GM12891 (cell line): ENCODE measurements around the gene SLC44A4.
A peak's percentile ranks its signal among the peaks of the same experiment; 100 is the strongest.
"Not testable (repeated sequence)": the region's sequence is repeated elsewhere in the genome, so short reads cannot be mapped to it uniquely, and the experiment has no call there.

Experiments
- DNase-seq: peaks from one replicate; pipeline ENCODE4 v3.0.0; 2011; ENCODE audit warnings: low spot score; ENCODE audit not compliant: insufficient read length
- FAIRE-seq: peaks from 2 replicates; lab custom pipeline; 2011; peaks lifted over from hg19 to GRCh38; lab: Jason Lieb, UNC
- PAX5 ChIP-seq: IDR thresholded peaks from 2 replicates; pipeline ENCODE4 v1.6.1; 2011; ENCODE audit warnings: low read length, moderate library complexity, mild to moderate bottlenecking; ENCODE audit not compliant: insufficient read depth, severe bottlenecking
- POLR2A ChIP-seq: IDR thresholded peaks from 2 replicates; pipeline ENCODE4 v1.6.1; 2011; ENCODE audit warnings: low read depth, low read length, control low read depth
- POLR2AphosphoS5 ChIP-seq: IDR thresholded peaks from 2 replicates; pipeline ENCODE4 v1.6.1; 2011; ENCODE audit warnings: low read depth, low read length, control low read depth
- POU2F2 ChIP-seq: IDR thresholded peaks from 2 replicates; pipeline ENCODE4 v1.6.1; 2011; ENCODE audit warnings: low read depth, mild to moderate bottlenecking, control low read depth, low read length, moderate library complexity
- SPI1 ChIP-seq: IDR thresholded peaks from 2 replicates; pipeline ENCODE4 v1.6.1; 2011; ENCODE audit warnings: low read depth, low read length, control low read depth
- TAF1 ChIP-seq: IDR thresholded peaks from 2 replicates; pipeline ENCODE4 v1.6.1; 2011; ENCODE audit warnings: low read depth, low read length, control low read depth

SLC44A4 gene

GRCh38 chr6:31859923-31860322 is 18.9 kb downstream of the SLC44A4 start:
- no peak for TF ChIP-seq POLR2A
- 0 out of 2 replicates have a peak, but pooled peaks have one; percentile 23 for TF ChIP-seq POU2F2
- FAIRE-seq, result no peak
- DNase-seq, result no peak

DNA sequence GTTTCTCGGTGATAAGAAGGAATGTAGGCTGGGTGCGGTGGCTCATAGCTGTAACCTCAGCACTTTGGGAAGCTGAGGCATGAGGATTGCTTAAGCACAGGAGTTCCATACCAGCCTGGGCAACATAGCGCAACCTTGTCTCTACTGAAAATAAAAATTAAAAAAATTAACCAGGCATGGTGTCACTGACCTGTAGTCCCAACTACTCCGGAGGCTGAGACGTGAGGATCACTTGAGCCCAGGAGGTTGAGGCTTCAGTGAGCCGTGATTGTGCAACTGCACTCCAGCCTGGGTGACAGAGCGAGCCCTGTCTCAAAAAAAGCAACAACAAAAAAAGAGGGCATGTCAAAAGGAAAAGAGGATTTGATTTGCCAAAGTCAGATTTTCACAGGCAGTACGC is 20.1 kb downstream of the SLC44A4 start:
- TF ChIP-seq PAX5 (no peak), POU2F2 (no peak), POLR2AphosphoS5 (no peak), SPI1 (no peak), TAF1 (no peak), POLR2A (no peak)
- DNase-seq, result no peak
- no peak for FAIRE-seq

DNA sequence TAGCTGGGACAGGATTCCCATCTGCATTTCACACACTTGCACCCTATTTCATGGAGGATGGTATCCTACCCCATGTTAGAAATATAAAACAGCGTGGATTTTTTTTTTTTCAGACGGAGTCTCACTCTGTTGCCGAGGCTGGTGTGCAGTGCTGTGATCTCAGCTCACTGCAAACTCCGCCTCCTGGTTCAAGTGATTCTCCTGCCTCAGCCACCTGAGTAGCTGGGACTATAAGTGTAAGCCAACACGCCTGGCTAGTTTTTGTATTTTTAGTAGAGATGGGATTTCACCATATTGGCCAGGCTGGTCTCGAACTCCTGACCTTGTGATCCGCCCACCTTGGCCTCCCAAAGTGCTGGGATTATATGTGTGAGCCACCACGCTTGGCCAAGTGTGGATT is 21.0 kb downstream of the SLC44A4 start:
- FAIRE-seq, DNase-seq: not testable (repeated sequence)

- DNase-seq, FAIRE-seq: not testable (repeated sequence)
Observed at GRCh38 chr6:31851980-31852718, 26.6 kb downstream of the SLC44A4 start.

DNA sequence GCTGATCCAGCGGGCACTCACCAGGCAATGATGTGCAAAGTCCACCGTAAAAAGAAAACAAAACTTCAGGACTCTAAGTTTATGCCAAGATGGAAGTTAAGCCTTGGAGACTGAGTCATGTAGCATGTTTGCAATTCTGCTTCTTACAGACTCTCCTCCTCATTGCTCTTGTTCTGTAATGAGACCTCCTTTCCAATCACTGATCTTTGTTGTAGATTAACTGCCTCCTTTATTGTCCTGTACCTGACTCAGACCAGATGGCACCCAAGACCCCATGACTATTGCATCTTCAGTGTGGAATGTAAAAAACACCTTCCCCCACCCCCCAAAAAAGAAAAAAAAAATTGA is 27.3 kb downstream of the SLC44A4 start:
- TF ChIP-seq SPI1 (no peak), POLR2AphosphoS5 (no peak), TAF1 (no peak), PAX5 (no peak), POLR2A (no peak), POU2F2 (no peak)
- FAIRE-seq (no peak), DNase-seq (no peak)

GRCh38 chr6:31850765-31851484 is 27.9 kb downstream of the SLC44A4 start:
- FAIRE-seq, result no peak
- no peak for DNase-seq
- no peak for TF ChIP-seq POLR2A
- TF ChIP-seq POU2F2, result no peak
- no peak for TF ChIP-seq SPI1
- TF ChIP-seq TAF1, result no peak
- no peak for TF ChIP-seq PAX5
- no peak for TF ChIP-seq POLR2AphosphoS5

GRCh38 chr6:31847276-31847978 is 31.4 kb downstream of the SLC44A4 start:
- DNase-seq (no peak), FAIRE-seq (no peak)
- TF ChIP-seq POLR2A, result no peak
- TF ChIP-seq PAX5, result no peak
- no peak for TF ChIP-seq POLR2AphosphoS5
- TF ChIP-seq TAF1, result no peak
- no peak for TF ChIP-seq POU2F2
- no peak for TF ChIP-seq SPI1

DNA sequence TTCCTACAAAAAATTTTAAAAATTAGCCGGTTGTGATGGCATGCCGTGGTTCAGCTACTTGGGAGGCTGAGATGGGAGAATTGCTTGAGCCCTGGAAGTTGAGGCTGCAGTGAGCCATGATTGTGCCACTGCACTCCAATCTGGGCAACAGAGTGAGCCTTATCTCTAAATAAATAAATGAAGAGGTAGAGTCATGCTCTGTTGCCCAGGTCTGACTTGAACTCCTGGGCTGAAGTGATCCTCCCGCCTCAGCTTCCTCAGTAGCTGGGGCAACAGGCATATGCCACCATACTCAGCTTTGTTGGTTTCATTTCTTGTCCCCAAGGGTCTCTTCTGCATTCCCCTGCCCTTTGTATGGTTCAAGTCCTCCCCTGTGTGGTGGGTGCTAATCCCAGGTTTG is 34.3 kb downstream of the SLC44A4 start:
- TF ChIP-seq POU2F2 (no peak), TAF1 (no peak), POLR2A (0 out of 2 replicates have a peak, but pooled peaks have one; percentile 10)
- DNase-seq (no peak), FAIRE-seq (no peak)

DNA sequence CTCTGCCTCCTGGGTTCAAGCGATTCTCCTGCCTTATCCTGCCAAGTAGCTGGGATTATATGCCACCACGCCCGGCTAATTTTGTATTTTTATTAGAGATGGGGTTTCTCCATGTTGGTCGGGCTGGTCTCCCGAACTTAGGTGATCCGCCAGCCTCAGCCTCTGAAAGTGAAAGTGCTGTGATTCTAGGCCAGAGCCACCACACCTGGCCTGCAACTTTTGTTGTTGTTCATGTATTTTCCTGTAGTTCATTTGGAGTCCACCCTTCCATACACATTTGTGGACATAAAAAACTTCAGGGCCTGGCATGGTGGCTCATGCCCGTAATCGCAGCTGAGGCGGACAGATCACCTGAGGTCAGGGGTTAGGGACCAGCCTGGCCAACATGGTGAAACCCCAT is 36.7 kb downstream of the SLC44A4 start:
- no peak for FAIRE-seq
- no peak for TF ChIP-seq TAF1
- TF ChIP-seq SPI1, result no peak
- no peak for TF ChIP-seq POU2F2
- TF ChIP-seq POLR2A, result no peak
- TF ChIP-seq POLR2AphosphoS5, result 0 out of 2 replicates have a peak, but pooled peaks have one; percentile 15
- no peak for TF ChIP-seq PAX5
- no peak for DNase-seq

DNA sequence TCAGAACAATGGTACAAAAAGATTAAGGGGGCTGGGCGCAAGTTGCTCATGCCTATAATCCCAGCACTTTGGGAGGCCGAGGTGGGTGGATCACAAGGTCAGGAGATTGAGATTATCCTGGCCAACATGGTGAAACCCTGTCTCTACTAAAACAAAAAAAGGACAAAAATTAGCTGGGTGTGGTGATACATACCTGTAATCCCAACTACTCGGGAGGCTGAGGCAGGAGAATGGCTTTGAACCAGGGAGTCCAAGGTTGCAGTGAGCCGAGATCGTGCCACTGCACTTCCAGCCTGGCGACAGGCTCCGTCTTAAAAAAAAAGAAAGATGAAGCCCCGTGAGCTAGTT is 39.0 kb downstream of the SLC44A4 start:
- FAIRE-seq, DNase-seq: not testable (repeated sequence)
